ENCODE data around the gene TRMT44.

Gene TRMT44

DNA sequence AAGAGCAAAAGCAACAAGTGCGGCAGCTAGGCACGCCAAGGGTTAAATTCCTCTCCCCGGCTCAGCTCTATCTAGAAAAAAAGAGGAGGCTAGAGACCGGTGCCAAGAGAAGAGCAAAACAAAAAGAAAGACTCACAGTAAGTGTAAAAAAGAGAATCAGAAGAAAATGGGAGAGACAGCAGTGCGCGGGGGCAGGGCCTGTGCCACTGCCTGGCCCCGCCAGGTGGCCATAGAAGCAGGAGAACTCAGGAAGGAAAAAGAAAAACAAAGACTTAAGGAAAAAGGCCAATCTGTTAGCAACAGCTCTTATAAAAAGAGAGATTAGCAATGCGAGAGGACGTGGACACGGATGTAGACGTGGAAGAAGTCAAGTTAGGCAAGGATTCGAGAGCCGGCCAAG is 3.3 kb upstream of the TRMT44 start:
- DNase-seq = no peak

DNA sequence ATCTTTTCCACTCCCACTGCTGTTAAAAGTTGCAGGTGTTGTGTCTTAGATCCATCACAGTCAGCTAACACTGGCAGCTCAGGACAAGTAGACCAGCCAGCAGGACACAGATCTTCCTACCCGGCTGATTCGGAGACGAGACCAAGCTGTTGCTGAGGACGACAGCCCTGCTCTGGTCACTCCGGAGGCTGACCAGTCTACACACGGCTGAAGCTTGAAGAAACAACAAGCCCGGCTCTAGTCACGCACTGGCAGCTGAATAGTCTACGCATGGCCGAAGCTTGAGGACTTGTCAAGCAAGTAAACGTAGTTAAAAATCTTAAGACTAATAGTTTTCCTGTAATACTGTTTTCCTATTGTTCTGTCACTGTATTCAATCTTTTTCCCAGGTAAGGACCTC is 1.8 kb upstream of the TRMT44 start:
- no peak for DNase-seq

DNA sequence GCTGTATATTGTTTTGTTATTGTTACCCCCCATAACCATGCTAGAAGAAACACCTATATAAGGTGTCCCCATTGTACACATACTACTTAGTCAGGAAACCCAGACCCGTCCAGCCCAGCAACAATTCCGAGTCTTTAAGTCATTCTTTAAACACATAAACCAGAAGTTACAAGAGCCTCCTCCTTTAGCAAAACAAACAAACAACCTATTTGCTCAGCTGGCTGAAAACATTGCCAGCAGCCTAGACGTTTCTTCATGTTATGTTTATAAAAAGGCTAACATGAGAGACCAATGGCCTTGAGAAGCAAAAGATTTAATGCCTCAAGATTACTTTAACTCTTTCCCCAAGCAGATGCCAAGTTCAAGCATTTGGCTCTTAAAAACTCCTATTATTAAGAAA is 1.4 kb upstream of the TRMT44 start:
- no peak for DNase-seq

DNA sequence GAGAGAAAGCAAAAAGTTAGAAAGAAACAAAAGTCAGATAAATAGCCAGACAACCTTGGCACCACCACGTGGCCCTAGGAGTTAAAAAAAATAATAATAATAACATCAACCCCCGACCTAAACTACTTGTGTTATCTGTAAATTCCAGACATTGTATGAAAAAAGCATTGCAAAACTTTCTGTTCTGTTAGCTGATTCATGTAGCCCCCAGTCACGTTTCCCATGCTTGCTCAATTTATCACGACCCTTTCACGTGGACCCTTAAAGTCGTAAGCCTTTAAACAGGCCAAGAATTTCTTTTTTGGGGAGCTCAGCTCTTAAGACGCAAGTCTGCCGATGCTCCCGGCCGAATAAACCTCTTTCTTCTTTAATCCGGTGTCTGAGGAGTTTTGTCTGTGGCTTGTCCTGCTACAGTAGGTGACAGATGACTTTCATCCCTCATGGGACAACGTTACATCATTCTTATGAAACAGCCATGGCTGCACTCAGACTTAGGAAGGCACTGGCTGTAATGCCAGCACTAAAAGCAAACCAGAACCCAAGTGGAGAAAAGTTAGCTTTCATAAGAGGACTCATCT is 574 bp upstream of the TRMT44 start:
- DNase-seq = no peak

DNA sequence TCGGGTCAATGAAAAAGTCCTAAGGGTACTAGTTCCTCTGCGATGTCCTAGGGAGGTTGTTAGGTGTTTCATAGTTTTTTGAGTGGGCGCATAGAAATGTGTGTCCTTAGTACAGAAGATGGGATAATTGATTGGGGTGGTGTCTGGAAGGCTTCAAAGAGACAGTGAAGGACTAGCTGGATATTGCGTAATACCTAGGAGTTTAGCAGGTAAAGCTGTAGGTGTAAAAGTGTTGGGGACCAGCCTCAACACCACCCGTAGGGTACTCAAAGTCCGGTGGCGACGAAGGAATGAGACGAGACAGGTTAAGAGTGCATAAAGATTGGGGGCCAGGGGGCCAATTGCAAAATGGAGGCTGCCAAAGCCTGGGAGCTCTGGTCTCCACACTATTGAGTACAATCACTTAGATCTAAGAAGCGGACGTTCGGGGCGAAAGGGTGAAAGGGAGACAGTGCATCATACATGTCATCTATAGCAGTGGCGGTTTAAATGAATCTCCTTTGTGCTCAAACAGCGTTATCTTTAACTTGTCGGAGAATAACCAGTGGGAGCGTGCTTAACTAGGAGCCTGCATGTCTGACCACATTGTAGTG is 1.0 kb downstream of the TRMT44 start:
- no peak for DNase-seq

DNA sequence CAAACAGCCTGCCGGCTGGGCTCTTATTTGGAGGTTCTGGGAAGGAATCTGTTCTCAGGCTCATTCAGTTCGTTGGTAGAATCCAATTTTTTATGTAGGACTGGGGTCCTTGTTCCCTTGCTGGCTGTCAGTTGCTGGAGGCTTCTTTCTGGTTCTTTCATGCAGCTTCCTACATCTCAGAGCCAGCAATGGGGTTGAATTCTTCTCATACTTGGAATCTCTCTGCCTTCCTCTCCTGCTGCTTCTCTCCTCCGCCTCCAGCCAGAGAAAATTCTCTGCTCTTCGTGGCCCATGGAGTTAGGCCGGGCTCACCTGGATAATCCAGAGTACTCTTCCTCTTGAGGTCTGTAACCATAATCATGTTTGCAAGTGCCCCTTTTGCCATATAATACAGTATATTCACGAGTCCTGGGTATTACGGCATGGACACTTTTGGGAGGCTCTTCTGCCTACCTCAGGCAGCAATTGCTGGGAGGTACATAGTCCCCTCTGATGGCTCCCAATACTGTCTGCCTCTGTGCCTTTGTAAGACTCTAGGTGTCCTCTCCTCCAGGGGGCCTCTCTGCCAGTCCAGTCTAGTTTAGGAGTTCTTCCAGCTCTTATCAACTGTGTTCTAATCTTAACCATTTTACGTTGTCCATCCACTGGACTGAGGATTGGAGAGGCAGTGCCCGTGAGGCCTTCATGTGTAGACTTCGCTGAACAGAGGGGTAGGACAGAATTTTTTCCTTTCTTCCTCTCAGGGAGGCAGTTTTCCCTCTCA is 2.2 kb downstream of the TRMT44 start:
- DNase-seq = no peak

DNA sequence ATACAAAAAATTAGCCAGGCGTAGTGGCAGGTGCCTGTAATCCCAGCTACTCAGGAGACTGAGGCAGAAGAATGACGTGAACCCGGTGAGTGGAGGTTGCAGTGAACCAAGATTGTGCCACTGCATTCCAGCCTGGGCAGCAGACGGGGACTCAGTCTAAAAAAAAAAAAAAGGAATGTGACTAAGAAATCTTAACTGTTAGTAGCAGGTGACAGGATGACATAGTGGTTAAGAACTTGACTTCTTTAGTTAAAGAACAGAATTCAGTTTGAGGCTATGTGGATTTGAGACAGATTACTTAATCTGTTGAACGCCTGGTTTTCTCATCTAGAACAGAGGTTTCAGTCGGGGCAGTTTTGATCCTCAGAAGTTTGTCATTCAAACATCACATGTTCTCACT is 3.2 kb downstream of the TRMT44 start:
- no peak for DNase-seq

DNA sequence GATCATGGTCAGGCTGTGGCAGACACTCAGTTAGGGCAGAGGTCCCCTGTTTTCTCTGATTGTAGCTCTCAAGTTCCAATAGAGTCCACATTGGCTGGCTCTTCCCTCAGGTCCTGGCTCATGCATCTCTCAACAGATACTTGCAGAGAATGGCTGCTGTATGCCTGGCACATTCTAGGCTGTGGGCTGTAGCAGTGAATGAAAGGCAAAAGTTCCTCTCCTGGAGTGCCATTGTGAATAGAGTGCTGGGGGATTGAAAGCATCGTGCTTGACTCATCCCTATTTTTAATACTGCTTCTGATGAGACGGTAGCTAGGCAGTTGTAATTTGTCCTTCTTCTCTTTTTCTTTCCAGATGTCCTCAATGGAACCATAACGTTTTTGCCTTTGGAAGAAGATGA is 5.5 kb downstream of the TRMT44 start:
- DNase-seq = no peak

DNA sequence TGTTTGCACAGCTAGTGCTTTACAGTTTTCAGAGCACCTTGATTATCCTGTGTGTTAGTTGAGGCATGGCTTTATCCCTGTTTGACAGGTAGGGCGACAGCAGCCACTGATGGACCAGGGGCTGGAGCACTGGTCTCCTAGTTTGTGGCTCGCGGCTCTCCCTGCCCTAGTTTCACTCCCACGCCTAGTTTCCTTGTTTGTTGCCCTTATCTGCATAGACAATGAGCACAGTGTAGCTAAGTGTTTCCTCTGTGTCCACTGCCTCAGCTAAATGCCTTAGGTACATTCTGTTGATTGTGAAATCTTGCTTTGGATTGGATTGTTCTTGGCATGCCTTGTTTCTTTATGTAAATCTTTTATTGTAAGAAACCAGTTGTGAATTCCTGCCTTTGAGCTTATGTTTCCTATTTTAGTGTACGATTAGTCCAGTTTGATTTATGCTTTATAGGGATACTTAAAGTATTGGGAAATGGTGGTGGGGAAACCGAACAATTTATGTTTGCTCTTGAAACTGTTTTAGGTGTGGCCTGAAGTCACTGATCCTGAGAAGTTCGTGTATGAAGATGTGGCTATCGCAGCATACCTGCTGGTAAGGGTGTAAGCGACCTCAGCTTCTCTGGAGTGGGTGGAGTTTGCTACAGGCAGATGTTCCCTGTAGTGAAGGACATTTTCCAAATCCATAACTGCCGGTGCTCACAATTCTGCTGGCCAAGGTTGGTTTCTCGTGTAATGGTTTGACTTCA is 11.0 kb downstream of the TRMT44 start:
- DNase-seq = no peak

DNA sequence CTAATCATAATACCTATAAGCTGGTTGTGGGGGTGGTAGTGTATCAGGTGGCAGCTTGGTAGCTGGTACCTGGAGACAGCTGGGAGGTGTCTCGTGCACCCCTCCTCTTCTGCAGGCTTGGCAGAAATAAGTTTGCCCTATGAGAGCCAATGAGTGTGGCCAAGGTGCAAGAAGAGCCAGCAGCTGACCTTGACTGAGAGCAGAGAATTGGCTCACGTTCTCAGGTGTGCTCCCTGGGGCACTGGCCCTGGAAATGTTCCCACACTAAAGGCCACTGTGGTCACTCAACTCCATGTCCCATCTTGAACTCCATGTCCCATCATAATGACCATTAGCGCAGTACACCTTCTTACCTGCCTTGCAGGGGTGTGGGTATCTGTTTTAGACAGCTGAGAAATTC is 13.4 kb downstream of the TRMT44 start:
- no peak for DNase-seq

DNA sequence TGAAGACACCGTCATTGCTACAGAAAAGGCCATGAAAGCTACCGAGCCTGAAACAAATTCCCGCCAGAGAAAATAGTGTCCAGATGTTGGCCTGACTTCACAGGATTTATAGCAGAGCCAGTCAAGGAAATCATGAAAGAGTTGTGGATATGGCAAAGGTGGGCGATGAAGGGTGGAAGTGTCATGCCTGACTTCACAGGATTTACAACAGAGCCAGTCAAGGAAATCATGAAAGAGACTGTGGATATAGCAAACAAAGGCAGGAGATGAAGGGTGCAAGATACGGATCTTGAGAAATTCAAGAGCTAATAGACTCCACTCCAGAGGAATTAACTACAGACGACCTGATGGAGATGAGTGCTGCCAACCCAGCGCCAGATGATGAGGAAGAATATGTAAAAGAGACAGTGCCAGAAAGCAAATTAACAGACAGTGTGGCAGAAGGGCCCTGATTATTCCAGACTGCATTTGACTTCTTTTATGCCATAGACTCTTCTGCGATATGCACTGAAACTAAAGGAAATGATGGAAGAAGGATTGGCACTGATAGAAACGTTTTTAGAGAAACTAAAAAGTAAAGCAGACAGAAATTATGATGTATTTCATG is 17.2 kb downstream of the TRMT44 start:
- DNase-seq = no peak

DNA sequence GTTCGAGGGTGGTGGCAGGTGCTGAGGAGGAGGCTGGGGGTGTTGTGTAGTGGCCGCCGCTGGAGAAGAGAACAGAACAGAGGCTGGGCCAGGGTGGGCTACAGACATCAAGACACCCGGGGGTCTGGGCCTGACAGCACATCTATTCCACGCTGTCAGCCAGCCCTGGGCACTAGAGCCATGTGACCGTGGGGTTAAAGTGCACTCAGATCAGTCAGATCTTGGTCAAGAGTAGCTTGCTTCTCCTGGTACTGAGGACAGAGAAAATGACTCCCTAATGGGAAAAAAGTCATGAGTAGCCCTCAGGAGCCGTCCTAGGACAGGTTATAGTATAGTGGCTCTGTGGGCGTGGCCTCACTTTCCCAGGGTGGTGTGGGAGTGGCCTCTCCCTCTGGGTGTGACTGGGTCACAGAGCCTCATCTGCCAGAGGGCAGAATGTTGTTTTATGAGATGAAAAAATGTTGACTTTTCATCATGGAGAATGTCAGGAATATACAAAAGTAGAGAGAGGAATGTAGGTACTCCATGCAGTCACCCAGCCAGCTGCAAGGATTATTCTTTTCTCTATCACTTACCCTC is 19.4 kb downstream of the TRMT44 start:
- no peak for DNase-seq

DNA sequence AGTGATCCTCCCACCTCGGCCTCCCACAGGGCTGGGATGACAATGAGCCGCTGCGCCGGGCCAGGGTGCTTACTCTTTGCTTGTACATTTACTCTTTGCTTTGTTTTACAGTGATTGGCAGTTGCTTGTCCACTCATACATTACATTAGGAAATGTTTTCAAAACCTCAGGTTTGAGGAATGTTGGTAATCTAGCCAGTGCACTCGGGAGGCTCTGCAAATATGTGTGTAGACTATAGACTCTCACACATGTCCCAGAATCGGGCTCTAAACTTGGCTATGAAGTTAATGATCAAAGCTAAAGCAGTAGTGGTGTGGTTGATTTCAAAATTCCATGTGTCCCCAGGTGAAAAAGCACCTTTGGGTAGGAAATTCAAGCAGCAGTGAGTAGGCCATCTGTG is 20.5 kb downstream of the TRMT44 start:
- no peak for DNase-seq

DNA sequence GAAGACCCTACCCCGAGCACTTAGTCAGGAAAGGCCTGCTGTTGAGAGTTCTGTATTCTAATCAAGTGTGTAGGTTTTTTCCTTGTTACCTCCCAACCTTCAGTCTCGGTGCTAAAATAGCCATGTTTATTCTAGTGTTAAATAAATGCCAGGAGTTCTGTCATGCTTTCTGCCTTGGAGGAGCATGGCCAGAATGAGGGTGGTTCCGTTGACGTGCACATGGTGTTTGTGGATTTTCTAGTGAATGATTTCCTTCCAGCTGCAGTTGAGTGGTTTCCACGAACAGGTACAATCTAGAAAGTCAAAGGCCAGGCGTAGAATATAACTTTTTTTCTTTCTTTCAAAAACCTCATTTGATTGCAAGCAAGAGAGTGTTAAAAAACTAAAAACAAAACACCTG is 21.0 kb downstream of the TRMT44 start:
- no peak for DNase-seq

DNA sequence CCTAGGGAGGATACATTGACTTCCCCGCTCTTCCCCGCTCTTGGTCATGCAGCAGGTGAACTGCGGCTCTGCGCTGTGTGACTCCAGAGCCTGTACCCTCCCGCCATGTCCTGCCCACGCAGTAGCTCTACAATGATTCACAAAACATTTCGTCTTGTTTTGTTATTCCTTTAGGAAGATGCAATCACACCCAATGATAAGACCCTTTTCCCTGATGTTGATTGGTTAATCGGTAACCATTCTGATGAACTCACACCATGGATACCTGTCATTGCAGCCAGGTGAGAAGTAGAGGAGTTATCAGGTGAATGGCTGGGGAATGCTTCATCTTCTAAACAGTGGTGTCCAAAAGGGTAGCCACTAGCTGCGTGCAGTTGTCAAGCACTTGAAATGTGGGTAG is 23.2 kb downstream of the TRMT44 start:
- DNase-seq = no peak

DNA sequence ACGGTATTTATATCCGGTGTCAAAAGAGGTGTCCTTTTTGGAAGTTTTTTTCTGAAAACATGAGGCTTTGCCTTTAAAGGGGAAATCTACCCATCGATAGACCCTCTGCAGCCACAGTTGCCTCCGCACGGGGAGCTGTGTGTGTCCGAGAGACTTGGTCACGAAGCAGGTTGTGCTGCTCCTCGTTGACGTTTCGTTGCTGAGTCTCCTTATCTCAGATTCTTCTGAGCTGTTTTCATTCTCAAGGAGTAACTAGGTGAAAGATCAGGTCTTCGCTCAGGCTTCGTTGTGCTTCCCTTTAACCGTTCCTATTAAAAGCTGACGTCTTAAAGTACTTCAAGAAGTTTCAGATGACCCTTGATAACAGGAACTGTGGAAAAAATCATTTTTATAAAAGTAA is 23.8 kb downstream of the TRMT44 start:
- no peak for DNase-seq

DNA sequence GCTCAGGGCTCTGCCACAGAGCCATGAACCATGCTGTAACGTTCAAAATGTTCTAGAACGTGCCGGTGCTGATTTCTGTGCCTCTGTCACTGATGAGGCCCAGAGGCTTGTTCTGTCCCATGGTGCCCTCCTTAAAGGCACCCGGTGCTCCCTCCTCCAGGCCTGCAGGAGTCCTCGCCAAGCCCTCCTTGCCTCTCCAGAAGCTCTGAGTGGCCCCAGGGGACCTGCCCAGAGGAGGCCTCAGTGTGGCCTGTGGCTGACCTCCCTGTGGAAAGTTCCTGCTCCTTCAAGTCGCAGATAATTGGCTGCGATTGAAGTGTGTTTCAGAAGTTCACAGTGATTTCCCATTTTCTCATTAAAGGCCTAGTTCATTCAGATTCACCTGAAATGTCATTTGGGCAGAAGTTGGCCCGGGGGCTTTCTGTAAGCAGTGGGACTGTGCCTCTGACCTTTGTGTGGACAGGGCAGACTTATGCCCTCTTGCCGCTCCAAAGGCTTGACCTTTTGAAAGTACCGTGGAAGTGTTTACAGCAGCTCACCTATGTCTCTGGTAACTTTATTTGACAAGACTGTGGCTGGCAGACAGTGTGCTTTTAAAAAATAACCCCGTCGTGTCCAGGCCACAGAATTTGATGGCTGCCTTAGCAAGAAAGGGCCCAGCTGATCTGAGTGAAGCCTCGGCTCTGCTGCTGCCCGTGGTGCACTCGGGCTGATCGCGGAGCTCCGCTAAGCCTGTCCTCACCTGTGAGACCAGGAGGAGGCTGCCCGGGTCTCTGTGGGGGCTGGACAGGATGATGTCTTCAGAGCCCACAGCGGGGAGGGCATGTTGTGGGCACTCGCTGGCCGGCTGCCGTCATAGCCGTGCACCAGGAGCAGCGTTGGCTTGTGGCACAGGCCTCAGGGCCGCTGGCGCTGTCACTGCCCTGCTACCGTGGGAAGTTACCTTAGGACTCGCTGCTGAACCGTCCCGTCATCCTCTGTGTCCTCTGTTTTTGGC is 25.3 kb downstream of the TRMT44 start:
- DNase-seq = no peak

DNA sequence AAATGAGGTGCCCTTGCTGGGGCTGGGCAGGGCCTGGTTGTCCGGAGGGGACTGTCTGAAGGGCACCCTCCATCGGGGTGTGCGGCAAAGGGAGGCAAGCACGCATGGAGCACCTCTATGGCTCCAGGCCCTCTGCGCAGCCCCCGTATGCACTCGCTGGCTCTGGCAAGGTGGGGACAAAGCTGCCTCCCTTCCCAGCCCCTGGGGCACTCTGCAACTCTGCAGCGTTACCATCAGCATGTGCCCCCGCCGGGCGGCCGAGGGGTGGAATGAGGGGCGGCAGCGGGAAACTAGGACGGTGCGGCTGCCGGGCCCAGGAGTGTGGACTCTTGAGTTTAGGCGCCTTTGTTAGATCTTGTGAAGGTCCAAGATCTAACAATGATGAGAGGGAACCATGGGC is 26.4 kb downstream of the TRMT44 start:
- DNase-seq = no peak

DNA sequence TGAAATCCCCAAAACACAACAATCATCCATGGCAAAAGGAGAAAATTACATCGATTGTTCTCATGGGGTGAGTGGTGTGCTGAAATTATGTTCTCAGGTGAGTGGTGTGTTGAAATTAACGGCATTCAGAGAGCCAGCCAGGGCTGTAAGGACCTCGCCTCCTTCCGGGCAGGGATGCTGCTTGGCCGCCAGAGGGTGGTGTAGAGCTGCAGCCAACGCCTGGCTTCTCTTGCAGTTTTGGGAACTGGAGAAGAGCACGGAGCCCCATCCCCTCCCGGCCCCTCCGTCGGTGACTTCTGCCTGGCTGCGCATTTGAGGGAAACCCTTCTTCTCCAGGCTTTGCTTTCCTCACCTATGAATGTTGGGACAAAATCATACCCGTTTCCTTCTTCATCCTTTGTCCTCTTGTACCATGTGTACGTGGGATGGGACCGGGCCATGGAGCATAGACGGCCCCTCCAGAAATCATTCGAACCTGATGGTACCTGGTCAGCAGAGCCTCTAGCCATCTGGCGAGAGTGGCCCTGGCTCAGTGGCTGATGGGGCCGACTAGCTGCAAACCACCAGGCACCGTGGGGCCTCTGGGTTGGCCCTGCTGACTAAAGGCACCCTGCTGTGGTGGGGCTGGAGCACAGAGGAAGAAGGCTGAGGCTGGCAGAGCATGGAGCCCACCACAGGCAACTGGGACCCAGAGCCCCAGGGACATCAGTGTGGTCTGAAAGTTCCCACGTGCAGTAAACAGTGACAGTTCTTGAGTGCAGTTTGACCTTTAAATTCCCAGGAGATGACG is 28.4 kb downstream of the TRMT44 start:
- DNase-seq = no peak

DNA sequence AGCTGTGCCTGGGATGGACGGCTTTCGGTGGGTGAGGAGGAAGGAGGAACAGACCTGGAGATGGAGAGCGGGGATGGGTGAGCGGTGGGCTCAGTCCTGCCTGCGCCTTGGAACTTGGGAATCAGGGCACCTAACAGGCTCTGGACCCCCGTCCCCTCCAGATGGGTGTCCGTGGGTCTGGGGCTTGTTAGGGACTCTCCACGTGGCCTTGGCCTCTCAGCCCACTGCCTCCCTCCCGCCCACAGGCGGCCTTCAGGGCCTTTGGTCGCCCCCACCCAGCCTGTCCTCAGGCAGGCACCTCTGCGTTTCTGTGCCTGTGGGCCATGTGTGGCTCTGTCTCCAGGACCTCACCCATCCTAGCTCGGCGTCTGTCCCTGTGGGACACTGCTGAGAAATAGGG is 29.0 kb downstream of the TRMT44 start:
- DNase-seq = no peak

DNA sequence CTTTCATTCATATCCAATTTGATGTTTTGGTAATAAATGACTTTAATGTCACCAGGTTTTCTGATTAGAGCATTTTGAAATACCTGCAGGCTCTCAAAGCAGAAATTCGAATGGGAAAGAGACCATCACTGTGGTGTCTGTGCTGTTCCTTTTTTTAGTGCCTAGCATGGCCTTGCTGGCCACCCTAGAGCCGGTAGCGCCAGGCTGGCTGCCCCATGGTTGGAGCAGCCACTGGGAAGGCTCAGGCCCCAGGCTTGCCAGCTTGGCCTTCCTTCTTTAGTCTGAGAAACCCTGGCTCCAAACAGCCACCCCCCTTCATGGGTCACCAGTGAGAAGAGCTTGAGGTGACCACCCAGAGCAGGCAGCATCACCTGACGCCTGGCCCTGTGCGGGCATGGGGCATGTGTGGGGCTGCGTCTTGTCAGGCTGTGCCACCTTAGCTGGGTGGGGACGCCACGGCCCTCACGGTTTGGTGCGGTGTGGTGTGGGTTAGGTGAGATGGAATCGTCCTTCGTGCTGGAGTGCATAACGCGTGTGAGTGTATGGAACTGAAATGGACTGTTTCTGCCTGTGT is 30.0 kb downstream of the TRMT44 start:
- DNase-seq = no peak

Data from NCI-H1092 (cell line).